KMS-11 (cell line): ENCODE results near the gene KLHL29.

Source experiments
- H2AFZ ChIP-seq: fragments of 200-600 bp; sonication (generic); 2 replicates; pipeline ENCODE4 v1.6.1; 2016; ENCODE audit warnings: antibody characterized with exemption, mixed run types, low read depth
- H3K27ac ChIP-seq: fragments of 200-600 bp; sonication (generic); 2 replicates; pipeline ENCODE4 v1.6.1; 2016; ENCODE audit warnings: mild to moderate bottlenecking, mixed run types
- H3K27me3 ChIP-seq: fragments of 200-600 bp; sonication (generic); 2 replicates; pipeline ENCODE4 v1.6.1; 2017; ENCODE audit warnings: mild to moderate bottlenecking, low read depth, mixed run types, moderate library complexity; ENCODE audit not compliant: insufficient read depth
- H3K36me3 ChIP-seq: fragments of 200-600 bp; sonication (generic); 2 replicates; pipeline ENCODE4 v1.6.1; 2017; ENCODE audit warnings: mild to moderate bottlenecking, mixed run types; ENCODE audit not compliant: insufficient read depth
- H3K4me1 ChIP-seq: fragments of 200-600 bp; sonication (generic); 2 replicates; pipeline ENCODE4 v1.6.1; 2016; ENCODE audit warnings: mild to moderate bottlenecking, low read depth, mixed run types; ENCODE audit not compliant: poor library complexity, severe bottlenecking
- H3K4me2 ChIP-seq: fragments of 200-600 bp; sonication (generic); 2 replicates; pipeline ENCODE4 v1.7.0; 2016; ENCODE audit warnings: mild to moderate bottlenecking, mixed run types
- H3K4me3 ChIP-seq: fragments of 200-600 bp; sonication (generic); IDR thresholded peaks from 2 replicates; pipeline ENCODE4 v1.6.1; 2017; ENCODE audit warnings: low read depth, low read length, mixed read lengths; ENCODE audit not compliant: insufficient read depth
- H3K79me2 ChIP-seq: fragments of 200-600 bp; sonication (generic); 2 replicates; pipeline ENCODE4 v1.6.1; 2016; ENCODE audit warnings: low read depth, mixed run types; ENCODE audit not compliant: insufficient read depth
- H3K9ac ChIP-seq: fragments of 200-600 bp; sonication (generic); 2 replicates; pipeline ENCODE4 v1.6.1; 2016; ENCODE audit warnings: mild to moderate bottlenecking, mixed run types
- H4K20me1 ChIP-seq: fragments of 200-600 bp; sonication (generic); 2 replicates; pipeline ENCODE4 v1.6.1; 2016; ENCODE audit warnings: mild to moderate bottlenecking, mixed run types; ENCODE audit not compliant: insufficient read depth
- TF ChIP-seq, protein P1 (sequence below): fragments of 200-600 bp; sonication (generic); conservative IDR thresholded peaks from 2 replicates; pipeline ENCODE4 v1.6.1; 2017; ENCODE audit warnings: low read depth, mild to moderate bottlenecking, antibody characterized with exemption, low read length, moderate library complexity, mixed read lengths

KLHL29 gene

DNA sequence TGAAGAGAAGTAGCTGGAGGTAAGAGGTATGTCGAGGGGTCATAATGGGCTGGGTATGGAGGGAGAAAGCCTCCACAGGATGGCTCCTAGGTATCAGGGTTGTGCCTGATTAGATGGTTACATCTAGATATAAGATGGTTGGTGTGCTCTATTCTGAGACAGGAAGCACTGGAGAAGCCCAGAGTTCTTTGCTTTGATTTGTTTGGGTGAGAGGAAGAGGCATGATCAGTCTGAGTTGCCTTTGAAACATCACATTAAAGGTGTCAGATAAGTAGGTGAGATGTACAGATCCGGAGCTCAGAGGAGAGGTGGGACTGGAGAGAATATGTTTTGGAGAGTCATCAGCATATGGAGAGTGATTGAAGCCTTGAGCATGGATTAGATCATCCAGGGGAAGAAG lies 74.1 kb downstream of the KLHL29 start:
- no peak overlapping the region for H3K4me3 ChIP-seq
- TF ChIP-seq, protein P1, sequence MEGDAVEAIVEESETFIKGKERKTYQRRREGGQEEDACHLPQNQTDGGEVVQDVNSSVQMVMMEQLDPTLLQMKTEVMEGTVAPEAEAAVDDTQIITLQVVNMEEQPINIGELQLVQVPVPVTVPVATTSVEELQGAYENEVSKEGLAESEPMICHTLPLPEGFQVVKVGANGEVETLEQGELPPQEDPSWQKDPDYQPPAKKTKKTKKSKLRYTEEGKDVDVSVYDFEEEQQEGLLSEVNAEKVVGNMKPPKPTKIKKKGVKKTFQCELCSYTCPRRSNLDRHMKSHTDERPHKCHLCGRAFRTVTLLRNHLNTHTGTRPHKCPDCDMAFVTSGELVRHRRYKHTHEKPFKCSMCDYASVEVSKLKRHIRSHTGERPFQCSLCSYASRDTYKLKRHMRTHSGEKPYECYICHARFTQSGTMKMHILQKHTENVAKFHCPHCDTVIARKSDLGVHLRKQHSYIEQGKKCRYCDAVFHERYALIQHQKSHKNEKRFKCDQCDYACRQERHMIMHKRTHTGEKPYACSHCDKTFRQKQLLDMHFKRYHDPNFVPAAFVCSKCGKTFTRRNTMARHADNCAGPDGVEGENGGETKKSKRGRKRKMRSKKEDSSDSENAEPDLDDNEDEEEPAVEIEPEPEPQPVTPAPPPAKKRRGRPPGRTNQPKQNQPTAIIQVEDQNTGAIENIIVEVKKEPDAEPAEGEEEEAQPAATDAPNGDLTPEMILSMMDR = no peak
- H3K36me3 ChIP-seq = no peaks in the 10 kb centered on the region
- no peaks in the 10 kb centered on the region for H3K4me1 ChIP-seq
- no peaks in the 10 kb centered on the region for H3K79me2 ChIP-seq
- no peaks in the 10 kb centered on the region for H3K27me3 ChIP-seq
- H4K20me1 ChIP-seq = no peaks in the 10 kb centered on the region
- H3K27ac ChIP-seq = no peak overlapping the region
- H2AFZ ChIP-seq = no peak overlapping the region
- H3K9ac ChIP-seq = no peak overlapping the region
- no peak overlapping the region for H3K4me2 ChIP-seq

DNA sequence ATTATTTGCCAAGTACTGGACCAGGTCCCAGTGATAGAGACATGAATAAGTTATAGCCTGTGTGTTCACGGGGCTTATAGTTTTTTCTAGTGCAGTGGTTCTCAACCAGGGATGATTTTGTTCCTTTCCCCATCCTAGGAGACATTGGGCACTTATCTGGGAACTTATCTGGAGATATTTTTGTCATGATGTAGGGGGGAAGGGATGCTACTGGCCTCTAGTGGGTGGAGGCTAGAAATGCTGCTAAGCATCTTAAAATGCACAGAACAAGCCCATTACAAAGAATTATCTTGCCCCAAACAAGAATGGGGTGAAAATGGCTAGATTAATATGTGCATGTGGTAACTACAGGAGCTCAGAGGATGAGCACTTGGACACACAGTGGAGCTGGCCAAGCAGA lies 75.2 kb downstream of the KLHL29 start:
- Histone ChIP-seq H3K4me2 (no peak overlapping the region), H3K9ac (no peak overlapping the region), H3K27ac (no peak overlapping the region), H3K4me3 (no peak overlapping the region), H3K4me1 (no peaks in the 10 kb centered on the region), H4K20me1 (no peaks in the 10 kb centered on the region), H3K36me3 (no peaks in the 10 kb centered on the region), H2AFZ (no peak overlapping the region), H3K79me2 (no peaks in the 10 kb centered on the region), H3K27me3 (no peaks in the 10 kb centered on the region)
- TF ChIP-seq, protein P1 = peak; percentile 69

DNA sequence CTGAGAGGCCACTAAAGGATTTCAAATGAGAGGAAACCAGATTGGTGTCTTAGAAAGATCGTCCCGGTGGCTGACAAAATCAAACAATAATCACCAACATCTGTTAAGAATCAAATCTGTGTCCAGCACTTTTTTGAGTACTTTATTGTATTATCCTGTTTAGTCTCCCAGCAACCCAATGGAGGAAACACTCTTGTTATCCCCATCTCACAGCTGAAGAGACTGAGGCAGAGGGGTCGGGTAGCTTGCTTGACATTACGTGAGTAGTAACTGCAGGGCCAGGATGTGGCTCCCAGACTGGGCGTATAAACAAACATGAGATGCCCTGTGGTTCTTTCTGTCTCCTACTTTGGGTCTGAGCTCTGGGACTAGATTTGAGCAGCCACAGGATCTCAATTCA lies 76.0 kb downstream of the KLHL29 start:
- Histone ChIP-seq H3K79me2 (no peaks in the 10 kb centered on the region), H3K9ac (no peak overlapping the region), H3K36me3 (no peaks in the 10 kb centered on the region), H4K20me1 (no peaks in the 10 kb centered on the region), H3K27me3 (no peaks in the 10 kb centered on the region), H3K4me2 (no peak overlapping the region), H3K27ac (no peak overlapping the region), H3K4me1 (no peaks in the 10 kb centered on the region), H3K4me3 (no peak overlapping the region), H2AFZ (no peak overlapping the region)
- TF ChIP-seq, protein P1 = no peak

DNA sequence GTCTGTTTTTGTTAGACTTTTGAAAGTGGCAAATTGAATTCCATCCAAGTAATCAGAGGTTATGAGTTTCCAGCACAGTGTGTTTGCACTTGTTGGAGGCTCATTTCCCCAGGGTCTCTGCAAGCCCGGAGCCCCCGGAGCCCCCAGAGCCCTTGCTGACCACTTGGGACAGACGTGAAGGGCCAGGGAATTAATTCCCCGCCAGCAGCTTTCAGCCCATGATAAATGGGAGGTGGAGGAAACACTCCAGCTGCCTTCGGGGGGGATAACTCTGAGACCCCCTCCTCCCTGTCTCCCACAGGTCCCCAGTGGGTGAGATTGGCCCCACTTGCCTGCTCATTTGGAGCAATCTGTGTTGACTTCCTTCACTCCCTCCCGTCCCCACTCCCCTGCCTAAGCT lies 79.2 kb downstream of the KLHL29 start:
- Histone ChIP-seq H3K9ac (no peak overlapping the region), H3K4me3 (no peak overlapping the region), H3K36me3 (no peaks in the 10 kb centered on the region), H3K4me2 (no peak overlapping the region), H3K27ac (no peak overlapping the region), H3K27me3 (no peaks in the 10 kb centered on the region), H3K79me2 (no peaks in the 10 kb centered on the region), H4K20me1 (no peaks in the 10 kb centered on the region), H2AFZ (no peak overlapping the region), H3K4me1 (no peaks in the 10 kb centered on the region)
- TF ChIP-seq, protein P1 = no peak
